ENCODE results near the gene IFI16. TPM values are rescaled to one million over a fixed set of nuclear protein-coding genes. Genes with fewer than 3 reads are reported as not detected.

The IFI16 gene
- total and polyA plus RNA-seq, 2 of the 13 experiments (the other 11 are each of a cell fraction or from before 2014, with no cell fraction given): not detected

- H3K4me2 ChIP-seq (ENCODE audit: low read depth, low read length): no peak overlapping the region
- intact Hi-C loops (cut with micrococcal nuclease; ENCODE audit: unreplicated experiment): no loop called here
- TF ChIP-seq ZNF329 (CRISPR knock-in tag; IDR thresholded peaks at IDR 0.05; ENCODE audit: low read depth) (no peak), SP2 (CRISPR knock-in tag; IDR thresholded peaks at IDR 0.05) (no peak), ZNF205 (CRISPR knock-in tag; IDR thresholded peaks at IDR 0.05) (no peak), ZNF512 (CRISPR knock-in tag; IDR thresholded peaks at IDR 0.05) (no peak), SRSF9 (IDR thresholded peaks at IDR 0.05; ENCODE audit: borderline replicate concordance, insufficient read depth, low read depth, low read length, poor library complexity, severe bottlenecking) (no peak), ZNF331 (CRISPR knock-in tag; IDR thresholded peaks at IDR 0.05) (no peak)
- in situ Hi-C loops (cut with HindIII; ENCODE audit: extremely low pct_ligation_motif_present, low pct_unique_long_range_greater_than_20kb): no loop called here
- DNase-seq (ENCODE audit: low spot score) (no peak), FAIRE-seq (no peak), ATAC-seq (no peak)
- no peaks in the 10 kb centered on the region for H3K9me3 ChIP-seq (ENCODE audit: low read length)
- H3K4me3 ChIP-seq (replicated peaks in 1 of 3; ENCODE audit: insufficient read depth in 1 of 3, low read depth in 2 of 3, low read length in 3 of 3): no peak overlapping the region
- no peaks in the 10 kb centered on the region; a peak in 1 of 5 replicates for H3K27me3 ChIP-seq (ENCODE audit: control insufficient read depth in 1 of 2, insufficient read depth in 2 of 2, low read length in 2 of 2)
- BruUV-seq (replicated peaks): no TSS peak
- WGBS (ENCODE audit: low lambda C conversion rate): 4% methylated on average over 2 of the region's 2 CpGs
- ChIA-PET POLR2A (no interaction called here), CTCF (ENCODE audit: low intra/inter-chr PET ratio, low total read pairs) (no interaction called here)
- H3K27ac ChIP-seq (ENCODE audit: extremely low read length, insufficient read depth, low read length): no peak overlapping the region
- H3K79me2 ChIP-seq (ENCODE audit: insufficient read depth, low read length): no peaks in the 10 kb centered on the region
- H4K20me1 ChIP-seq (ENCODE audit: insufficient read depth, low read length): no peaks in the 10 kb centered on the region
- no peaks in the 10 kb centered on the region for H3K4me1 ChIP-seq (ENCODE audit: insufficient read depth, low read length)
- no peak overlapping the region for H2AFZ ChIP-seq (ENCODE audit: low read length)
- no peak overlapping the region for H3K9ac ChIP-seq (ENCODE audit: insufficient read depth, low read depth, low read length)
- no peaks in the 10 kb centered on the region for H3K36me3 ChIP-seq (replicated peaks in 1 of 2; ENCODE audit: control insufficient read depth in 1 of 2, insufficient read depth in 2 of 2, low read length in 2 of 2)
These were observed 78.3 kb downstream of the IFI16 start for GRCh38 chr1:159088050-159088449.

- POLR2A ChIA-PET: no interaction called here
- CTCF ChIA-PET (ENCODE audit: low intra/inter-chr PET ratio, low total read pairs): no interaction called here
These were observed 79.0 kb downstream of the IFI16 start for GRCh38 chr1:159088546-159089183.

More at GRCh38 chr1:159088546-159089183, 79.0 kb downstream of the IFI16 start:
- 3% methylated on average over 6 of the region's 6 CpGs for WGBS (ENCODE audit: low lambda C conversion rate)
- Histone ChIP-seq H3K9me3 (ENCODE audit: low read length) (no peaks in the 10 kb centered on the region), H3K27ac (ENCODE audit: extremely low read length, insufficient read depth, low read length) (no peak overlapping the region), H4K20me1 (ENCODE audit: insufficient read depth, low read length) (no peaks in the 10 kb centered on the region), H3K79me2 (ENCODE audit: insufficient read depth, low read length) (no peaks in the 10 kb centered on the region), H3K4me3 (replicated peaks in 1 of 3; ENCODE audit: insufficient read depth in 1 of 3, low read depth in 2 of 3, low read length in 3 of 3) (no peak overlapping the region), H3K27me3 (ENCODE audit: control insufficient read depth in 1 of 2, insufficient read depth in 2 of 2, low read length in 2 of 2) (no peaks in the 10 kb centered on the region; a peak in 1 of 5 replicates), H2AFZ (ENCODE audit: low read length) (no peak overlapping the region), H3K4me1 (ENCODE audit: insufficient read depth, low read length) (no peaks in the 10 kb centered on the region), H3K4me2 (ENCODE audit: low read depth, low read length) (no peak overlapping the region), H3K9ac (ENCODE audit: insufficient read depth, low read depth, low read length) (no peak overlapping the region), H3K36me3 (replicated peaks in 1 of 2; ENCODE audit: control insufficient read depth in 1 of 2, insufficient read depth in 2 of 2, low read length in 2 of 2) (no peaks in the 10 kb centered on the region)
- no peak for TF ChIP-seq FUBP1 (CRISPR knock-in tag; IDR thresholded peaks at IDR 0.05; ENCODE audit: borderline replicate concordance)
- TF ChIP-seq KDM6A (CRISPR knock-in tag; IDR thresholded peaks at IDR 0.05; ENCODE audit: low read depth): no peak
- no peak for TF ChIP-seq MTA3 (CRISPR knock-in tag; IDR thresholded peaks at IDR 0.05)
- DNase-seq (ENCODE audit: low spot score): no peak
- FAIRE-seq: no peak
- intact Hi-C loops (cut with micrococcal nuclease; ENCODE audit: unreplicated experiment): no loop called here
- no peak for ATAC-seq
- BruUV-seq (replicated peaks): no TSS peak
- in situ Hi-C loops (cut with HindIII; ENCODE audit: extremely low pct_ligation_motif_present, low pct_unique_long_range_greater_than_20kb): no loop called here

Data from HepG2 (cell line).